ENCODE results near the gene MTERF1. TPM values are rescaled to one million over a fixed set of nuclear protein-coding genes. Genes with fewer than 3 reads are reported as not detected.
A peak's percentile ranks its signal among the peaks of the same experiment; 100 is the strongest.

MTERF1 gene
- polyA plus RNA-seq, 12 donors = 7.2 to 14.0 (median 11.4) TPM; not detected in 1

DNA sequence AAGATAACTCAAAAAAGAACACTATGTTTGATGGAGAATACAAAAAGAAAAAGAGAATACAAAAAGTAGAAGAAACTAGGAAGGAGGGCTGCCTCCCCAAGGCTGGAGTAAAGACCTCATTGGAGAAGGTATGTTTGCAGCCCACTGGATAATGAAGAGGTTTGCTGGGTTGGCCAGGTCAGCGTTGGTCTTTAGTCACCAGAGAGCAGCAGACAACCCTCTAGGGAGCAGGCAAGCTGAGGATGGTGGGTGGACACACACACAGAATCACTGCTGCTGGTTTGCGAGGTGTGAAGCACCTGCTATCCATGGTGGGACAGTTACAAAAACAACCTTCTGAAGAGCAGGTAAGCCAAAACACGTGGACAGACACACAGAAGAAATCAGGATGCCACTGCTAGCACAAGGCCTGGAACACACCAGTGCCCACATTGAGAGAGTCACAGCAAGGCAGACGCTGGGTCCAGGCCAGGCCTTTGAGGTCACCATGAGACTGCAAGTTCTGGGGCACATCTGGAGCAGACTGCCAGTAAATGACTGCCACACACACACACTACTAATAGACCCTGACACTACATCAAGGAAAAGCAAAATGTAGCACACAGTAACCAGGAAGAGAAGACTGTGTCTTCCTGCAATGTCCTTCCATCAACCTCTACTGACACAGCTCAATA lies 43.0 kb downstream of the MTERF1 start:
- no peak for DNase-seq

DNA sequence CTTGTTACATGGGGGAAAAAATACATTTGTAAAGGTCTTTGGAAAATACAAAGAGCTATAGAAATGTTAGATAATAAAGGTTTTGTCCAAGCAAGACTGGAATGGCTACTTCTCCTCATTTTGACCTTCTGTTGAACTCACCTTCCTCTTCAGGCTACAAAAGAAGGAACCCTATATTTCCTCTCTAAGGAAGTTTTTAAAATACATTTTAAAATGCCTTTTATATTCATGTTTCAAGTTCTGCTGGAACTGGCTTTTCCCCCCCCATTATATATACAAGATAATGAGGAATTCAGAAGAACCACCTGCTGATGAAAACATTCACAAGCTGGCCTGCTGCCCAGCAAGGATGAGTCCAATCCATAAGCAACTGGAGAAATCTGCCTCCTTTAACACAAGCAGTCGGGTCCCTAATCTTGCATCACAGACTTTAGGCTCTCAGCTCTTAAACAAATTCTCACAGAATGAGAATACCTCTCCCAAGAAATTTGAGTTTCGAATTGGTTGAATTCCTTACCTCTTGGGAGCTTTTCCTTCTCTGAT lies 44.6 kb downstream of the MTERF1 start:
- DNase-seq = no peak

DNA sequence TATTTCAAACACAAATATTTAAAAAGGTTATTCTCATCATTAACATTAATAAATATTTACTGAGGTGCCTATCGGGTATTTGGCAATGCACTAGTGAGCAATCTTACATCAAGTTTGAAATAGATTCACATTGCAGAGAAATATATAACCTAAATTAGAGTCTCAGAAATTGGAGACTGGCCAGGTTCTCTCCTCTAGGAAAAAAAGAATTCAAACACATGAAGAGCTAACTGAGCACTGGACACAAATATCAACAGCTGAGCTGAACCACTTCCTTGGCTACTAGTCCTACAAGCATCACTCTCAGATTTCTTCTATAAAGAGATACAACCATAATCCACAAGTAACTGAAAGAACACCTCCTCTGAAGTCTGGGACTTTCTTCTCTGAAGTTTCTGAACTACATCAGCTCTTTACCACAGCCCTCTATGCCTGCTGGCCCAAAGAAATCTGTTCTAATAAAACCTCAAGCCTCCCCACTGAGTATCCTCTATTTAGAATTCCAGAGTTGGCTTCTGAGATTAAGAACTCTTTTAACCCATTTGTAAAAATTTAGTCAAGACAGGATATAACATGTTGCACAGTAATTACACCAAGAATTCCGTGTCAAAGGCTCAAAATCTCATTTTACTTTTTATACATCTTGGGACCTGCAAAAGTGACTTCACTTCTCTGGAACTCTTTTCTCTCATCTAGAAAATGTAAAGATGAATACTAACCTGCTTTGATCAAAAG lies 45.2 kb downstream of the MTERF1 start:
- DNase-seq = peak; percentile 26

DNA sequence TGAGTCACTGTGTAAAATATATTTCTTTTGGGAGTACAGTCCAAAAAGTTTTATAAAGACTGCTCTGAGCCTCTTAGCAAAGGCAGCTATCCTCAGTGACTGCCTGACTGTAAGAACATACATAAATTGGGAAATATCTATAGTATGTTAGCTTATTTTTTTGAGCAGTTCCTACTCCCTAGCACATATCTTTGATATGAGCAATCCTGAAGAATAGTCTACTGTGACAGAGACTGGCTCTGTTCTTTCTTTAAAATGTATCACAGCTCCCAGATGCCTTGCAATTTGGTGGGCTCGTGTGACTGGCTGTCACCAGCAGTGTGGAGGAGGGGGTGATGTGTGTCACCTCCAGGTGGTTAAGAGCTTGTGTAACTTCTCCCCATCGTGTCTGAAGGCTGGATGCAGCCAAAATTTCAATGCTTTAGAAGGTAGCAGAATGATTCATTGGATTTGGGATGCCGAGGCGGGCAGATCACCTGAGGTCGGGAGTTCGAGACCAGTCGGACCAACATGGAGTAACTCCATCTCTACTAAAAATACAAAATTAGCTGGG lies 47.9 kb downstream of the MTERF1 start:
- no peak for DNase-seq

DNA sequence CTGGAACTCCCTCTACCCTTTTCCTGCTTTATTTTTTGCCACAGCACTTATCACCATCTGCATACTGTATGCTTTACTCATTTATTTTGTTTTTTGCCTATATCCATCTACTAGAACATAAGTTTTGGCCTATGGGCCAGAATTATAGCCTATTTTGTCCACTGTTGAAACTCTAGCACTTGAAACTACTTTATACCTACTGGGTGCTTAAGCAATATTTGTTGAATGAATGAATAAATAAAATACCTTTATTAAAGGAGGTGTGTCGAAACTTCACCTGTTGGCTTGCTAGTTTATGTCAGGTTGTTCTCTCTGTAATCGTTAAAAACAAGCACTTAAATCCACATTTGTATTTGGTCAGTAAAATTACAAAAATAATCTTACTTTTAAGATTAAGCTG lies 53.3 kb downstream of the MTERF1 start:
- DNase-seq = no peak

DNA sequence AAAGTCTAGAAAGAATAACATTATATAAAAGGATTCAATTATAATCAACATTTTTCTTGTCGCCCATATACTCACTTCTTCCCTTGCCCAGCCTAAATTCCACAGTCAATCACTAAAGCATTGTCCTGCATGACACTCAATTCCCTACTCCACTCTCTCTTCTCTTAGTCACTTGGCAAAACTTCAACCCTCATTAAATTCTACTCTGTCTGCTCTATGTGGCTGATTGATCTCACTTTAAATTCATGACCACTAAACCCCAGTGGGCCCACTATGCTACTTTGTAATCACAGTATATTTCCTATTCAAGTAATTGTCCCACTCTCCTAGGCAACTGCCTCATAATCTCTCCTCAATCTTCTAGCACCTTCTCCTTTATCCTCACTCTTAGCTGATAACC lies 54.1 kb downstream of the MTERF1 start:
- no peak for DNase-seq

DNA sequence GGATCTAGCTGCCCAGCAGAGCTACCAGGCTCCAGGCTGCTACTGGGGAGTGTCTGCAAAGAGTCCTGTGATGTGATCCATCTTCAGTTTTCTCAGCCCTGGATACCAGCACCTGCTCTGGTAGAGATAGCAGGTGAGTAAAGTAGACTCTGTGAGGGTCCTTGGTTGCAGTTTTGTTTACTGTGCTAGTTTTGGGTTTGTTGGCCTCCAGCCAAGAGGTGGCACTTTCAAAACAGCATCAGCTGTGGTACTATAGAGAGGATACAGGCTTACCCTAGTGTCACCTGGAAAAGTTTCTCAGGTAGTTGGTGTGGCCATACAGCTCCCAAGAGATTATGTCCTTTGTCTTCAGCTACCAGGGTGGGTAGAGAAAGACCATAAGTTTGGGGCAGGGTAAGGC lies 56.3 kb downstream of the MTERF1 start:
- no peak for DNase-seq

Other genes starting within 250 kb of the MTERF1 start
- 100 to 1,000 TPM in 1 of 12 donors, 10 to 100 TPM in 10, not detected in 1; 67.9 to 106 (median 85.2) TPM for gene AKAP9, start 60.2 kb upstream of the MTERF1 start, polyA plus RNA-seq (ENCODE audit: insufficient read length in 12 of 12)